K562 (cell line): Measurements from ENCODE around the gene PTPN11. TPM values are rescaled to one million over a fixed set of nuclear protein-coding genes. Genes with fewer than 3 reads are reported as not detected.

ENCODE experiments used
- CBX5 ChIP-seq: IDR thresholded peaks from 2 replicates; pipeline ENCODE4 v1.6.1; 2014; ENCODE audit warnings: low read depth, borderline replicate concordance
- CHD2 ChIP-seq: IDR thresholded peaks from 2 replicates; pipeline ENCODE4 v1.6.1; 2011; ENCODE audit warnings: low read depth, low read length
- ESRRB ChIP-seq: fragments of 250-450 bp; sonication (Bioruptor Pico); IDR thresholded peaks from 2 replicates; pipeline ENCODE4 v1.5.0; 2020; ENCODE audit warnings: mild to moderate bottlenecking, moderate library complexity, borderline replicate concordance
- FOXJ3 ChIP-seq: sonication (generic); formaldehyde crosslinking; IDR thresholded peaks from 2 replicates; pipeline ENCODE4 v1.4.0; 2020; ENCODE audit warnings: mild to moderate bottlenecking, missing genetic modification reagents
- FOXK1 ChIP-seq: sonication (generic); formaldehyde crosslinking; IDR thresholded peaks from 2 replicates; pipeline ENCODE4 v1.8.0; 2022; ENCODE audit warnings: missing genetic modification reagents, mild to moderate bottlenecking, borderline replicate concordance
- NCOA6 ChIP-seq: fragments of 450-650 bp; IDR thresholded peaks from 2 replicates; pipeline ENCODE4 v1.6.1; 2017; ENCODE audit warnings: mild to moderate bottlenecking
- PHB ChIP-seq: fragments of 250-450 bp; sonication (Bioruptor Pico); IDR thresholded peaks from 2 replicates; pipeline ENCODE4 v1.5.0; 2021
- PML ChIP-seq: IDR thresholded peaks from 2 replicates; pipeline ENCODE4 v1.6.1; 2012; ENCODE audit warnings: low read length, inconsistent platforms
- RBM34 ChIP-seq: fragments of 200-400 bp; formaldehyde crosslinking; IDR thresholded peaks from 2 replicates; pipeline ENCODE4 v1.6.1; 2018; ENCODE audit warnings: low read length, borderline replicate concordance; ENCODE audit not compliant: insufficient read depth
- ZNF354B ChIP-seq: fragments of 250-450 bp; sonication (Bioruptor Pico); IDR thresholded peaks from 2 replicates; pipeline ENCODE4 v1.4.0; 2020
- polyA plus RNA-seq, 8 experiments: library from polyadenylated mRNA; depleted of rRNA in 4 of 8; stranded (reverse) in 5 of 8; unstranded in 3 of 8; fragments of >200 nt; fragmentation: Nextera tagmentation in 2 of 8; fragmentation: Illumina TruSeq in 1 of 8; extraction: Ambion mirVana in 2 of 8; extraction: Trizol in 1 of 8; gene quantifications; 2 replicates each; pipeline versions ENCODE4 v1.2.1 to v1.2.3, GENCODE V29; 2011 to 2014; ENCODE audit warnings: inconsistent platforms in 1 of 8, missing spikeins in 1 of 8
- total RNA-seq, 7 experiments: library from RNA; depleted of rRNA in 6 of 7; stranded (reverse); fragments of >200 nt in 6 of 7; fragmentation: Illumina TruSeq in 2 of 7; extraction: Trizol in 2 of 7; gene quantifications; 2 replicates each; pipeline versions ENCODE4 v1.2.1 to v1.2.3, GENCODE V29; 2011 to 2021; ENCODE audit warnings: low replicate concordance in 1 of 7
- TF ChIP-seq, protein P1 (sequence below): fragments of 450-650 bp; conservative IDR thresholded peaks from 2 replicates; pipeline ENCODE4 v1.6.1; 2016; ENCODE audit warnings: missing genetic modification characterization, low read depth, mild to moderate bottlenecking, control low read depth, missing compliant biosample characterization
- TF ChIP-seq, protein P2 (sequence below): fragments of 250-450 bp; sonication (Bioruptor Pico); IDR thresholded peaks from 2 replicates; pipeline ENCODE4 v1.8.0; 2021; ENCODE audit warnings: moderate library complexity, mild to moderate bottlenecking, inconsistent platforms
- TF ChIP-seq, protein P3 (sequence below), 2 experiments: fragments of 450-650 bp in 1 of 2; IDR thresholded peaks; 2 replicates each; pipeline ENCODE4 v1.6.1; 2011 to 2017; ENCODE audit warnings: low read depth in 2 of 2, antibody characterized with exemption in 1 of 2, borderline replicate concordance in 1 of 2, low read length in 1 of 2, mild to moderate bottlenecking in 1 of 2, mixed read lengths in 1 of 2; ENCODE audit not compliant: control insufficient read depth in 1 of 2
- TF ChIP-seq, protein P4 (sequence below): fragments of 250-450 bp; sonication (Bioruptor Pico); IDR thresholded peaks from 2 replicates; pipeline ENCODE4 v1.5.1; 2021; ENCODE audit warnings: mild to moderate bottlenecking
- TF ChIP-seq, protein P5 (sequence below): fragments of 450-650 bp; IDR thresholded peaks from 2 replicates; pipeline ENCODE4 v1.6.1; 2017; ENCODE audit warnings: mild to moderate bottlenecking, moderate library complexity
- TF ChIP-seq, protein P6 (sequence below), 2 experiments: fragments of 450-650 bp; IDR thresholded peaks; 2 replicates each; pipeline ENCODE4 v1.6.1; 2016

The PTPN11 gene
- total and polyA plus RNA-seq, 9 of the 15 experiments (the other 6 are each of a cell fraction or from before 2014, with no cell fraction given) = 22.5 to 126 (median 79.7) TPM

DNA sequence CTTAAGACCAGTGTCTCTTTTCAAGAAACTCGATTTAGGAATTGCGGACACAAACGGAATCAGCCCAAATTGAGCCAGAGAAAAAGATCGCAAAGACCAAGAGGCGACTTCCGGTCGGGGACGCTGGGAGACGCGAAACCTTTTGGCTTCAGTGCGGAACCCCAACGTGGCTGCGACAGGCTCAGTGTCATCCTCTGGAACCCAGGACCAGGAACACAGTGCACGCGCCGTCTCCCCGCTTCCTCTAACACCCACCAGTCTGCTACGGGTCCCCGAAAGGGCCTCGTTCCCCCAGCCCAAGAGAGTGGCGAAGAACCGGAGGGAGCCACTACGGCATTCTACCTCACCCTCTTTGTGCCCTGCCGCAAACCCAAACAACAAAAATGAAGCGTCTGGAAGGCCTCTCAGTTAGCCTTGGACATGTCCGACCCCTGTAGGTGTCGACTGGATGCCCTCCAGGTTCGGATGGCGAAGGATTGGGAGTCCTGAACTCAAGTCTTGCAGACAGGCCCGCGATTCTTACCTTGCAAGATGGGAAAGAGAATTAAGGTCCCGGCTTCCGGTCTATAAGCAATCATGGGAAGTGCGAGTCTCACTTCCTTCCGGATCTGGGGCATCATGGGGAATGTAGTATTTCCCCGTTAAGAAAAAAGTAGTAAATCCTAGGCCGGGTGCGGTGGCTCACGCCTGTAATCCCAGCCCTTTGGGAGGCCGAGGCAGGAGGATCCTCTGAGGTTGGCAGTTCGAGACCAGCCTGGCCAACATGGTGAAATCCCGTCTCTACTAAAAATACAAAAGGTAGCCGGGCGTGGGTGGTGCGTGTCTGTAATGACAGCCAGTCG is 9.5 kb upstream of the PTPN11 start, which contains the start of gene RPL6 (continued):
- TF ChIP-seq, protein P1, sequence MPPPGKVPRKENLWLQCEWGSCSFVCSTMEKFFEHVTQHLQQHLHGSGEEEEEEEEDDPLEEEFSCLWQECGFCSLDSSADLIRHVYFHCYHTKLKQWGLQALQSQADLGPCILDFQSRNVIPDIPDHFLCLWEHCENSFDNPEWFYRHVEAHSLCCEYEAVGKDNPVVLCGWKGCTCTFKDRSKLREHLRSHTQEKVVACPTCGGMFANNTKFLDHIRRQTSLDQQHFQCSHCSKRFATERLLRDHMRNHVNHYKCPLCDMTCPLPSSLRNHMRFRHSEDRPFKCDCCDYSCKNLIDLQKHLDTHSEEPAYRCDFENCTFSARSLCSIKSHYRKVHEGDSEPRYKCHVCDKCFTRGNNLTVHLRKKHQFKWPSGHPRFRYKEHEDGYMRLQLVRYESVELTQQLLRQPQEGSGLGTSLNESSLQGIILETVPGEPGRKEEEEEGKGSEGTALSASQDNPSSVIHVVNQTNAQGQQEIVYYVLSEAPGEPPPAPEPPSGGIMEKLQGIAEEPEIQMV = no peak
- TF ChIP-seq FOXK1 (no peak), RBM34 (no peak), FOXJ3 (CRISPR knock-in tag) (no peak), PML (peak; percentile 90), CBX5 (no peak), PHB (CRISPR knock-in tag) (peak; percentile 13; the same call in 1 of the 2 replicates), ESRRB (no peak), ZNF354B (CRISPR knock-in tag) (no peak), NCOA6 (no peak), CHD2 (no peak)
- TF ChIP-seq, protein P2, sequence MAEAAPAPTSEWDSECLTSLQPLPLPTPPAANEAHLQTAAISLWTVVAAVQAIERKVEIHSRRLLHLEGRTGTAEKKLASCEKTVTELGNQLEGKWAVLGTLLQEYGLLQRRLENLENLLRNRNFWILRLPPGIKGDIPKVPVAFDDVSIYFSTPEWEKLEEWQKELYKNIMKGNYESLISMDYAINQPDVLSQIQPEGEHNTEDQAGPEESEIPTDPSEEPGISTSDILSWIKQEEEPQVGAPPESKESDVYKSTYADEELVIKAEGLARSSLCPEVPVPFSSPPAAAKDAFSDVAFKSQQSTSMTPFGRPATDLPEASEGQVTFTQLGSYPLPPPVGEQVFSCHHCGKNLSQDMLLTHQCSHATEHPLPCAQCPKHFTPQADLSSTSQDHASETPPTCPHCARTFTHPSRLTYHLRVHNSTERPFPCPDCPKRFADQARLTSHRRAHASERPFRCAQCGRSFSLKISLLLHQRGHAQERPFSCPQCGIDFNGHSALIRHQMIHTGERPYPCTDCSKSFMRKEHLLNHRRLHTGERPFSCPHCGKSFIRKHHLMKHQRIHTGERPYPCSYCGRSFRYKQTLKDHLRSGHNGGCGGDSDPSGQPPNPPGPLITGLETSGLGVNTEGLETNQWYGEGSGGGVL (CRISPR knock-in tag) = no peak
- TF ChIP-seq, protein P3, sequence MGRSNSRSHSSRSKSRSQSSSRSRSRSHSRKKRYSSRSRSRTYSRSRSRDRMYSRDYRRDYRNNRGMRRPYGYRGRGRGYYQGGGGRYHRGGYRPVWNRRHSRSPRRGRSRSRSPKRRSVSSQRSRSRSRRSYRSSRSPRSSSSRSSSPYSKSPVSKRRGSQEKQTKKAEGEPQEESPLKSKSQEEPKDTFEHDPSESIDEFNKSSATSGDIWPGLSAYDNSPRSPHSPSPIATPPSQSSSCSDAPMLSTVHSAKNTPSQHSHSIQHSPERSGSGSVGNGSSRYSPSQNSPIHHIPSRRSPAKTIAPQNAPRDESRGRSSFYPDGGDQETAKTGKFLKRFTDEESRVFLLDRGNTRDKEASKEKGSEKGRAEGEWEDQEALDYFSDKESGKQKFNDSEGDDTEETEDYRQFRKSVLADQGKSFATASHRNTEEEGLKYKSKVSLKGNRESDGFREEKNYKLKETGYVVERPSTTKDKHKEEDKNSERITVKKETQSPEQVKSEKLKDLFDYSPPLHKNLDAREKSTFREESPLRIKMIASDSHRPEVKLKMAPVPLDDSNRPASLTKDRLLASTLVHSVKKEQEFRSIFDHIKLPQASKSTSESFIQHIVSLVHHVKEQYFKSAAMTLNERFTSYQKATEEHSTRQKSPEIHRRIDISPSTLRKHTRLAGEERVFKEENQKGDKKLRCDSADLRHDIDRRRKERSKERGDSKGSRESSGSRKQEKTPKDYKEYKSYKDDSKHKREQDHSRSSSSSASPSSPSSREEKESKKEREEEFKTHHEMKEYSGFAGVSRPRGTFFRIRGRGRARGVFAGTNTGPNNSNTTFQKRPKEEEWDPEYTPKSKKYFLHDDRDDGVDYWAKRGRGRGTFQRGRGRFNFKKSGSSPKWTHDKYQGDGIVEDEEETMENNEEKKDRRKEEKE (IDR thresholded peaks at IDR 0.05; ENCODE audit: borderline replicate concordance in 1 of 2, control insufficient read depth in 1 of 2, low read depth in 2 of 2, low read length in 1 of 2) = no peak
- TF ChIP-seq, protein P4, sequence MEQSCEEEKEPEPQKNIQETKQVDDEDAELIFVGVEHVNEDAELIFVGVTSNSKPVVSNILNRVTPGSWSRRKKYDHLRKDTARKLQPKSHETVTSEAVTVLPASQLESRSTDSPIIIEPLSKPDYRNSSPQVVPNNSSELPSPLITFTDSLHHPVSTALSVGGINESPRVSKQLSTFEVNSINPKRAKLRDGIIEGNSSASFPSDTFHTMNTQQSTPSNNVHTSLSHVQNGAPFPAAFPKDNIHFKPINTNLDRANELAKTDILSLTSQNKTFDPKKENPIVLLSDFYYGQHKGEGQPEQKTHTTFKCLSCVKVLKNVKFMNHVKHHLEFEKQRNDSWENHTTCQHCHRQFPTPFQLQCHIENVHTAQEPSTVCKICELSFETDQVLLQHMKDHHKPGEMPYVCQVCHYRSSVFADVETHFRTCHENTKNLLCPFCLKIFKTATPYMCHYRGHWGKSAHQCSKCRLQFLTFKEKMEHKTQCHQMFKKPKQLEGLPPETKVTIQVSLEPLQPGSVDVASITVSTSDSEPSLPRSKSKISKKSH (CRISPR knock-in tag) = no peak
- TF ChIP-seq, protein P5, sequence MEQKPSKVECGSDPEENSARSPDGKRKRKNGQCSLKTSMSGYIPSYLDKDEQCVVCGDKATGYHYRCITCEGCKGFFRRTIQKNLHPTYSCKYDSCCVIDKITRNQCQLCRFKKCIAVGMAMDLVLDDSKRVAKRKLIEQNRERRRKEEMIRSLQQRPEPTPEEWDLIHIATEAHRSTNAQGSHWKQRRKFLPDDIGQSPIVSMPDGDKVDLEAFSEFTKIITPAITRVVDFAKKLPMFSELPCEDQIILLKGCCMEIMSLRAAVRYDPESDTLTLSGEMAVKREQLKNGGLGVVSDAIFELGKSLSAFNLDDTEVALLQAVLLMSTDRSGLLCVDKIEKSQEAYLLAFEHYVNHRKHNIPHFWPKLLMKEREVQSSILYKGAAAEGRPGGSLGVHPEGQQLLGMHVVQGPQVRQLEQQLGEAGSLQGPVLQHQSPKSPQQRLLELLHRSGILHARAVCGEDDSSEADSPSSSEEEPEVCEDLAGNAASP = no peak
- TF ChIP-seq, protein P6, sequence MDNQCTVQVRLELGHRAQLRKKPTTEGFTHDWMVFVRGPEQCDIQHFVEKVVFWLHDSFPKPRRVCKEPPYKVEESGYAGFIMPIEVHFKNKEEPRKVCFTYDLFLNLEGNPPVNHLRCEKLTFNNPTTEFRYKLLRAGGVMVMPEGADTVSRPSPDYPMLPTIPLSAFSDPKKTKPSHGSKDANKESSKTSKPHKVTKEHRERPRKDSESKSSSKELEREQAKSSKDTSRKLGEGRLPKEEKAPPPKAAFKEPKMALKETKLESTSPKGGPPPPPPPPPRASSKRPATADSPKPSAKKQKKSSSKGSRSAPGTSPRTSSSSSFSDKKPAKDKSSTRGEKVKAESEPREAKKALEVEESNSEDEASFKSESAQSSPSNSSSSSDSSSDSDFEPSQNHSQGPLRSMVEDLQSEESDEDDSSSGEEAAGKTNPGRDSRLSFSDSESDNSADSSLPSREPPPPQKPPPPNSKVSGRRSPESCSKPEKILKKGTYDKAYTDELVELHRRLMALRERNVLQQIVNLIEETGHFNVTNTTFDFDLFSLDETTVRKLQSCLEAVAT (IDR thresholded peaks at IDR 0.05) = peak; percentile 36 to 80; a peak in 3 of 4 replicates
